WTC11 (cell line): Measurements from ENCODE around the gene APCDD1. TPM values are rescaled to one million over a fixed set of nuclear protein-coding genes. Genes with fewer than 3 reads are reported as not detected.

ENCODE experiments used
- ATAC-seq: fragments of 200-7000 bp; cut with Tn5 transposase; 2 replicates; pipeline ENCODE4 v1.10.0; 2021; ENCODE audit warnings: mild to moderate bottlenecking, moderate library complexity
- CTCF ChIA-PET: fragments of 300-600 bp; sonication (Branson Sonifier 250); formaldehyde crosslinking; loops from one replicate; lab custom pipeline; 2021; ENCODE audit warnings: antibody characterized with exemption; lab: Charles Lee
- POLR2A ChIA-PET: fragments of 350-600 bp; sonication (Branson Sonifier 250); formaldehyde crosslinking; loops from one replicate; lab custom pipeline; 2021; ENCODE audit warnings: antibody characterized with exemption; lab: Charles Lee
- DNase-seq: peaks from one replicate; pipeline ENCODE4 v3.0.0; 2021; ENCODE audit warnings: low spot score
- H3K27ac Mint-ChIP-seq: 2 replicates; pipeline ENCODE4 v1.8.0; 2021; ENCODE audit warnings: mixed read lengths
- H3K27me3 Mint-ChIP-seq: 2 replicates; pipeline ENCODE4 v1.8.0; 2021; ENCODE audit warnings: low read depth, mild to moderate bottlenecking, moderate library complexity, mixed read lengths
- H3K36me3 Mint-ChIP-seq: 2 replicates; pipeline ENCODE4 v1.8.0; 2021; ENCODE audit warnings: mixed read lengths
- H3K4me1 Mint-ChIP-seq: 2 replicates; pipeline ENCODE4 v1.8.0; 2022; ENCODE audit warnings: mixed read lengths
- H3K4me3 Mint-ChIP-seq: 2 replicates; pipeline ENCODE4 v1.8.0; 2021; ENCODE audit warnings: mild to moderate bottlenecking, moderate library complexity, mixed read lengths
- H3K9me3 Mint-ChIP-seq: 2 replicates; pipeline ENCODE4 v1.8.0; 2021; ENCODE audit warnings: mixed read lengths
- AR ChIP-seq: fragments of 250-450 bp; sonication (Bioruptor Pico); IDR thresholded peaks from 2 replicates; pipeline ENCODE4 v1.9.0; 2021; ENCODE audit warnings: mild to moderate bottlenecking
- ATF1 ChIP-seq: sonication (generic); formaldehyde crosslinking; IDR thresholded peaks from 2 replicates; pipeline ENCODE4 v1.8.1; 2023; ENCODE audit warnings: mild to moderate bottlenecking, moderate library complexity, missing genetic modification reagents
- ATF2 ChIP-seq: sonication (generic); formaldehyde crosslinking; IDR thresholded peaks from 2 replicates; pipeline ENCODE4 v1.8.1; 2022; ENCODE audit warnings: low read depth, missing genetic modification reagents, borderline replicate concordance
- FOXP4 ChIP-seq: sonication (generic); formaldehyde crosslinking; IDR thresholded peaks from 2 replicates; pipeline ENCODE4 v1.8.0; 2022; ENCODE audit warnings: mild to moderate bottlenecking, missing genetic modification reagents
- IRF2 ChIP-seq: sonication (generic); formaldehyde crosslinking; IDR thresholded peaks from 2 replicates; pipeline ENCODE4 v1.8.0; 2022; ENCODE audit warnings: low read depth, missing genetic modification reagents, borderline replicate concordance
- MLX ChIP-seq: sonication (generic); formaldehyde crosslinking; IDR thresholded peaks from 2 replicates; pipeline ENCODE4 v1.8.1; 2023; ENCODE audit warnings: mild to moderate bottlenecking, missing genetic modification reagents, moderate library complexity
- SMAD3 ChIP-seq: sonication (generic); formaldehyde crosslinking; IDR thresholded peaks from 2 replicates; pipeline ENCODE4 v1.8.0; 2022; ENCODE audit warnings: missing genetic modification reagents, mild to moderate bottlenecking, borderline replicate concordance
- SP1 ChIP-seq: sonication (generic); formaldehyde crosslinking; conservative IDR thresholded peaks from 2 replicates; pipeline ENCODE4 v1.8.1; 2022; ENCODE audit warnings: missing genetic modification reagents
- TCF7 ChIP-seq: sonication (generic); formaldehyde crosslinking; IDR thresholded peaks from 2 replicates; pipeline ENCODE4 v1.8.0; 2022; ENCODE audit warnings: mild to moderate bottlenecking, low read depth, missing genetic modification reagents, moderate library complexity
- ZNF317 ChIP-seq: sonication (generic); formaldehyde crosslinking; IDR thresholded peaks from 2 replicates; pipeline ENCODE4 v1.8.1; 2023; ENCODE audit warnings: low read depth, mild to moderate bottlenecking, moderate library complexity, missing genetic modification reagents, borderline replicate concordance
- ZNF532 ChIP-seq: fragments of 250-450 bp; sonication (Bioruptor Pico); IDR thresholded peaks from 2 replicates; pipeline ENCODE4 v1.9.0; 2021; ENCODE audit warnings: mild to moderate bottlenecking, borderline replicate concordance
- total RNA-seq: library from RNA; stranded (reverse); gene quantifications from 3 replicates; pipeline ENCODE4 v1.2.3, GENCODE V29; 2021
- TF ChIP-seq, protein P1 (sequence below): sonication (generic); formaldehyde crosslinking; IDR thresholded peaks from 2 replicates; pipeline ENCODE4 v1.8.1; 2023; ENCODE audit warnings: mild to moderate bottlenecking, missing genetic modification reagents
- TF ChIP-seq, protein P2 (sequence below): sonication (generic); formaldehyde crosslinking; IDR thresholded peaks from 2 replicates; pipeline ENCODE4 v1.8.1; 2022; ENCODE audit warnings: mild to moderate bottlenecking, missing genetic modification reagents, moderate library complexity, borderline replicate concordance

APCDD1 gene
- total RNA-seq, 1 experiment from 2014 or later: 7.1 TPM

GRCh38 chr18:10414293-10414842, 40.1 kb upstream of the APCDD1 start (continued):
- TF ChIP-seq AR (CRISPR knock-in tag): no peak
- no peak for TF ChIP-seq FOXP4 (CRISPR knock-in tag)
- TF ChIP-seq ZNF317 (CRISPR knock-in tag): no peak

DNA sequence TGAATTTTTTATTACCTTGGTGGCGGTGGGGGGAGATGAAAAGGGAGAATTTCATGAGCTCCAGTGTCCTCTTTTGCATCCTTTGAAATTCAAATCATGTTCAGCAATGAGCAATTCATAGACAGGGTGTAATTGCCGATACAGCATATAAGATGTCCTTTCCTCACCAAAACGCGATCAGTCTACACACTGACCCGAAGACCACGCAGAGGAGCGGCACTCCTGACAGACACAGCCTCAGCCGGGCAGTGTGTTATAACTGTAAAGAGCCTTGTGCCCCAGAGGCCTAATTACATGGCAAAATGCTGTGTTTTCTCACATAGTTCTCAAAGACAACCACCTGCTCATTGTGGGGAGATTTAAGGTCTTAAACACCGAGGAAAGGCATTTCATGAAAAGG, 38.4 kb upstream of the APCDD1 start:
- DNase-seq: no peak
- TF ChIP-seq IRF2 (CRISPR knock-in tag) (no peak), TCF7 (no peak), MLX (no peak), ATF2 (no peak), SP1 (no peak), ATF1 (no peak), SMAD3 (CRISPR knock-in tag) (no peak), ZNF532 (CRISPR knock-in tag) (no peak)
- TF ChIP-seq, protein P1, sequence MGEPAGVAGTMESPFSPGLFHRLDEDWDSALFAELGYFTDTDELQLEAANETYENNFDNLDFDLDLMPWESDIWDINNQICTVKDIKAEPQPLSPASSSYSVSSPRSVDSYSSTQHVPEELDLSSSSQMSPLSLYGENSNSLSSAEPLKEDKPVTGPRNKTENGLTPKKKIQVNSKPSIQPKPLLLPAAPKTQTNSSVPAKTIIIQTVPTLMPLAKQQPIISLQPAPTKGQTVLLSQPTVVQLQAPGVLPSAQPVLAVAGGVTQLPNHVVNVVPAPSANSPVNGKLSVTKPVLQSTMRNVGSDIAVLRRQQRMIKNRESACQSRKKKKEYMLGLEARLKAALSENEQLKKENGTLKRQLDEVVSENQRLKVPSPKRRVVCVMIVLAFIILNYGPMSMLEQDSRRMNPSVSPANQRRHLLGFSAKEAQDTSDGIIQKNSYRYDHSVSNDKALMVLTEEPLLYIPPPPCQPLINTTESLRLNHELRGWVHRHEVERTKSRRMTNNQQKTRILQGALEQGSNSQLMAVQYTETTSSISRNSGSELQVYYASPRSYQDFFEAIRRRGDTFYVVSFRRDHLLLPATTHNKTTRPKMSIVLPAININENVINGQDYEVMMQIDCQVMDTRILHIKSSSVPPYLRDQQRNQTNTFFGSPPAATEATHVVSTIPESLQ (CRISPR knock-in tag): no peak
- TF ChIP-seq, protein P2, sequence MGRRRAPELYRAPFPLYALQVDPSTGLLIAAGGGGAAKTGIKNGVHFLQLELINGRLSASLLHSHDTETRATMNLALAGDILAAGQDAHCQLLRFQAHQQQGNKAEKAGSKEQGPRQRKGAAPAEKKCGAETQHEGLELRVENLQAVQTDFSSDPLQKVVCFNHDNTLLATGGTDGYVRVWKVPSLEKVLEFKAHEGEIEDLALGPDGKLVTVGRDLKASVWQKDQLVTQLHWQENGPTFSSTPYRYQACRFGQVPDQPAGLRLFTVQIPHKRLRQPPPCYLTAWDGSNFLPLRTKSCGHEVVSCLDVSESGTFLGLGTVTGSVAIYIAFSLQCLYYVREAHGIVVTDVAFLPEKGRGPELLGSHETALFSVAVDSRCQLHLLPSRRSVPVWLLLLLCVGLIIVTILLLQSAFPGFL: no peak
- no peak overlapping the region for H3K27ac Mint-ChIP-seq
- peaks cover 16% of the 10 kb centered on the region for H3K9me3 Mint-ChIP-seq
- H3K4me3 Mint-ChIP-seq: no peak overlapping the region
- H3K27me3 Mint-ChIP-seq: no peaks in the 10 kb centered on the region
- ATAC-seq: no peak
- H3K4me1 Mint-ChIP-seq: peaks cover 11% of the 10 kb centered on the region
- CTCF ChIA-PET: no interaction called here
- POLR2A ChIA-PET: no interaction called here
- H3K36me3 Mint-ChIP-seq: no peaks in the 10 kb centered on the region
